ENCODE data around the gene LRRC52.
"Not testable (repeated sequence)": the region's sequence is repeated elsewhere in the genome, so short reads cannot be mapped to it uniquely, and the experiment has no call there.

The LRRC52 gene

DNA sequence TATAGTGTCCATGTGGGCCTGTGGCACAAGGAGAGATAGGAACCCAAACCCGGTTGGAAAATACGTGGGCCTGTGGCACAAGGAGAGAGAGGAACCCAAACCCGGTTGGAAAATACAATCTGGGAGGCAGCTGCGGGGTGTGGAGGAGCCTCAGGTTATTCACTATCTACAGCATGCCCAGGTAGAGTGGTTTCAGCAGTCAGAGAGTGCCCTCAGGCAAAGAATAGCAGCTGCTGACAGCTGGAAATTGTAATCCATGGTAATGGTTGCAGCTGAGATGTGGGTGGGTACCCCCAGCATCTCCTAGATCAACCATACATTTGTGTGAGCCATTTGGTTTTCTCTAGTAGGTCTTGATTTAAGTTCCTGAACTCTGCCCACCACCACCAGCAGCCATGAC, 61.4 kb downstream of the LRRC52 start:
- Mint-ChIP-seq H3K4me3 (no peak overlapping the region), H3K27me3 (ENCODE audit: low read depth, poor library complexity) (peaks cover 7% of the 10 kb centered on the region), H3K4me1 (peaks cover 6% of the 10 kb centered on the region), H3K36me3 (ENCODE audit: low read depth) (no peaks in the 10 kb centered on the region), H3K9me3 (no peaks in the 10 kb centered on the region), H3K27ac (no peak overlapping the region)
- TF ChIP-seq CTCF (IDR thresholded peaks at IDR 0.05): no peak
- no peak for DNase-seq

- H3K4me3 Mint-ChIP-seq; H3K4me1 Mint-ChIP-seq; H3K9me3 Mint-ChIP-seq; H3K27ac Mint-ChIP-seq; H3K36me3 Mint-ChIP-seq (ENCODE audit: low read depth); DNase-seq: not testable (repeated sequence)
- peaks cover 10% of the 10 kb centered on the region for H3K27me3 Mint-ChIP-seq (ENCODE audit: low read depth, poor library complexity)
These were observed 62.9 kb downstream of the LRRC52 start for GRCh38 chr1:165606676-165607075.

GRCh38 chr1:165610866-165611265, 67.1 kb downstream of the LRRC52 start:
- no peaks in the 10 kb centered on the region for H3K4me1 Mint-ChIP-seq
- no peaks in the 10 kb centered on the region for H3K36me3 Mint-ChIP-seq (ENCODE audit: low read depth)
- H3K9me3 Mint-ChIP-seq: peaks cover 7% of the 10 kb centered on the region
- peaks cover 5% of the 10 kb centered on the region for H3K27me3 Mint-ChIP-seq (ENCODE audit: low read depth, poor library complexity)
- TF ChIP-seq CTCF (IDR thresholded peaks at IDR 0.05): no peak
- no peak overlapping the region for H3K27ac Mint-ChIP-seq
- H3K4me3 Mint-ChIP-seq: no peak overlapping the region
- DNase-seq: no peak

DNA sequence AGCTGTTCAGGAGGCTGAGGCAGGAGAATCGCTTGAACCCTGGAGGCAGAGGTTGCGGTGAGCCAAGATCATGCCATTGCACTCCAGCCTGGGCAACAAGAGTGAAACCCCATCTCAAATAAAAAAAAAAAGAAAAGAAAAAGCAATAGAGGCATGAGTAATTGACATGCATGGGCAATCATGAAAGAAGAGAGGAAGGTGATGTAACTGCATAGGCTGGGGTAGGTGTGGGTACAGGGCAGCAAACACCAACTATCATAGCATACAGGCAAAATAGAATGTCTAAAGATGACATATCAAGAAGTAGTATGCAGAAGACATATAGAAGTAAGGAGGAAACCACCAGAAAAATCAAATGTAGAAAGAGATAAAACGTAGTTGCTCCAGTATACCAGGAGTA, 68.3 kb downstream of the LRRC52 start:
- Mint-ChIP-seq H3K27me3 (ENCODE audit: low read depth, poor library complexity) (peaks cover 5% of the 10 kb centered on the region), H3K27ac (no peak overlapping the region), H3K4me3 (no peak overlapping the region), H3K9me3 (peaks cover 7% of the 10 kb centered on the region), H3K36me3 (ENCODE audit: low read depth) (no peaks in the 10 kb centered on the region), H3K4me1 (no peaks in the 10 kb centered on the region)
- DNase-seq: no peak
- no peak for TF ChIP-seq CTCF (IDR thresholded peaks at IDR 0.05)

Measured in nephron progenitor cell (in vitro differentiated cells).